Lower leg skin (tissue), 3 donors: Measurements from ENCODE around the gene RSPO1.

ENCODE experiments used
- POLR2A ChIP-seq, 2 donors: fragments of 450-650 bp; IDR thresholded peaks; one replicate each; pipeline ENCODE4 v1.6.1; 2016 to 2017; ENCODE audit warnings: antibody characterized with exemption in 2 of 2, mild to moderate bottlenecking in 1 of 2, moderate library complexity in 1 of 2
- TF ChIP-seq, protein P1 (sequence below), 3 donors: fragments of 450-650 bp; IDR thresholded peaks; one replicate each; pipeline ENCODE4 v1.5.1; 2016; ENCODE audit warnings: antibody characterized with exemption in 3 of 3, mild to moderate bottlenecking in 3 of 3, moderate library complexity in 2 of 3

GRCh38 chr1:37599940-37600339 lies 34.8 kb downstream of the RSPO1 start:
- TF ChIP-seq, protein P1, sequence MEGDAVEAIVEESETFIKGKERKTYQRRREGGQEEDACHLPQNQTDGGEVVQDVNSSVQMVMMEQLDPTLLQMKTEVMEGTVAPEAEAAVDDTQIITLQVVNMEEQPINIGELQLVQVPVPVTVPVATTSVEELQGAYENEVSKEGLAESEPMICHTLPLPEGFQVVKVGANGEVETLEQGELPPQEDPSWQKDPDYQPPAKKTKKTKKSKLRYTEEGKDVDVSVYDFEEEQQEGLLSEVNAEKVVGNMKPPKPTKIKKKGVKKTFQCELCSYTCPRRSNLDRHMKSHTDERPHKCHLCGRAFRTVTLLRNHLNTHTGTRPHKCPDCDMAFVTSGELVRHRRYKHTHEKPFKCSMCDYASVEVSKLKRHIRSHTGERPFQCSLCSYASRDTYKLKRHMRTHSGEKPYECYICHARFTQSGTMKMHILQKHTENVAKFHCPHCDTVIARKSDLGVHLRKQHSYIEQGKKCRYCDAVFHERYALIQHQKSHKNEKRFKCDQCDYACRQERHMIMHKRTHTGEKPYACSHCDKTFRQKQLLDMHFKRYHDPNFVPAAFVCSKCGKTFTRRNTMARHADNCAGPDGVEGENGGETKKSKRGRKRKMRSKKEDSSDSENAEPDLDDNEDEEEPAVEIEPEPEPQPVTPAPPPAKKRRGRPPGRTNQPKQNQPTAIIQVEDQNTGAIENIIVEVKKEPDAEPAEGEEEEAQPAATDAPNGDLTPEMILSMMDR (IDR thresholded peaks at IDR 0.05), result no peak
- no peak for TF ChIP-seq POLR2A (IDR thresholded peaks at IDR 0.05)
